Neural progenitor cell (in vitro differentiated cells): ENCODE results near the gene GPC4.

ENCODE experiments used
- EZH2 ChIP-seq: fragments of 200-600 bp; sonication (generic); IDR thresholded peaks from 2 replicates; pipeline ENCODE4 v1.6.1; 2017; ENCODE audit warnings: antibody characterized with exemption, mild to moderate bottlenecking, moderate library complexity
- EZH2phosphoT487 ChIP-seq: fragments of 200-600 bp; sonication (generic); IDR thresholded peaks from 2 replicates; pipeline ENCODE4 v1.6.1; 2017; ENCODE audit warnings: antibody characterized with exemption
- TF ChIP-seq, protein P1 (sequence below): fragments of 200-600 bp; sonication (generic); IDR thresholded peaks from 2 replicates; pipeline ENCODE4 v1.5.1; 2017; ENCODE audit warnings: antibody characterized with exemption, mild to moderate bottlenecking

DNA sequence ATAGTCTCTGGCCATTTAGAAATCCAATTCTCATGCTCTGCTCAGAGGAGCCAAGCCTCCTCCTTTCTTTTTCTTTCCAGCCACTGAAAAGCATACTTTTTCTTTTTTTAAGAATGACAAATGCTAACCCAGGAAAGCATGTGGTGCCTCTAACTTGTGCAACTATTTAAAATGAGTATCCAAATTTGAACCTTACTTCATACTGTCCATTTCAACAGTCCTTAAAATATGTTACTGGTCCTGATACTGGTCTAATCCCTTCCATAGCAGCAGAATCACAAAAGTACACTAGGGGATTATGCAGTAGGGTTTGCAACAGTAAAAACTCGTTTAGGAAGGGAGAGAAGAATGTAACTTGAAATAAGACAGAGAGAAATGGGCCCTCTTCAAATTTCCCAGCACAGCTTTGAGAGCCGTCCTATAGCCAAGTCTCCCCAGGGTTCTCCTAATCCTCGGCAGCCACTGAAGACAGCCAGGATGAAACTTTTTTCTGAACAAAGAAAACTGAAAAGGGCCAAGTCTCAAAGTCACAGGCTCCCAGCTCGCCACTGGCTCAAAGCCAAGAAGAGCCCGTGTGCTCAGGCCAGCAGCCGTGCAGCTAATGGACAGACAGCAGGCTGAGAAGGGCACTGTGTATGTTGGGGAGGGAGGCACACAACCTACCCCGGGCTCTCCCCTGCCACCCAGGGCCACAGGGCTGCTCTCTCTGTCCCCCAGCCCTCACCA lies 39.5 kb downstream of the GPC4 start:
- TF ChIP-seq EZH2 (no peak), EZH2phosphoT487 (no peak)
- TF ChIP-seq, protein P1, sequence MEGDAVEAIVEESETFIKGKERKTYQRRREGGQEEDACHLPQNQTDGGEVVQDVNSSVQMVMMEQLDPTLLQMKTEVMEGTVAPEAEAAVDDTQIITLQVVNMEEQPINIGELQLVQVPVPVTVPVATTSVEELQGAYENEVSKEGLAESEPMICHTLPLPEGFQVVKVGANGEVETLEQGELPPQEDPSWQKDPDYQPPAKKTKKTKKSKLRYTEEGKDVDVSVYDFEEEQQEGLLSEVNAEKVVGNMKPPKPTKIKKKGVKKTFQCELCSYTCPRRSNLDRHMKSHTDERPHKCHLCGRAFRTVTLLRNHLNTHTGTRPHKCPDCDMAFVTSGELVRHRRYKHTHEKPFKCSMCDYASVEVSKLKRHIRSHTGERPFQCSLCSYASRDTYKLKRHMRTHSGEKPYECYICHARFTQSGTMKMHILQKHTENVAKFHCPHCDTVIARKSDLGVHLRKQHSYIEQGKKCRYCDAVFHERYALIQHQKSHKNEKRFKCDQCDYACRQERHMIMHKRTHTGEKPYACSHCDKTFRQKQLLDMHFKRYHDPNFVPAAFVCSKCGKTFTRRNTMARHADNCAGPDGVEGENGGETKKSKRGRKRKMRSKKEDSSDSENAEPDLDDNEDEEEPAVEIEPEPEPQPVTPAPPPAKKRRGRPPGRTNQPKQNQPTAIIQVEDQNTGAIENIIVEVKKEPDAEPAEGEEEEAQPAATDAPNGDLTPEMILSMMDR, result no peak
